ENCODE results near the gene MYO5B.

Gene MYO5B

DNA sequence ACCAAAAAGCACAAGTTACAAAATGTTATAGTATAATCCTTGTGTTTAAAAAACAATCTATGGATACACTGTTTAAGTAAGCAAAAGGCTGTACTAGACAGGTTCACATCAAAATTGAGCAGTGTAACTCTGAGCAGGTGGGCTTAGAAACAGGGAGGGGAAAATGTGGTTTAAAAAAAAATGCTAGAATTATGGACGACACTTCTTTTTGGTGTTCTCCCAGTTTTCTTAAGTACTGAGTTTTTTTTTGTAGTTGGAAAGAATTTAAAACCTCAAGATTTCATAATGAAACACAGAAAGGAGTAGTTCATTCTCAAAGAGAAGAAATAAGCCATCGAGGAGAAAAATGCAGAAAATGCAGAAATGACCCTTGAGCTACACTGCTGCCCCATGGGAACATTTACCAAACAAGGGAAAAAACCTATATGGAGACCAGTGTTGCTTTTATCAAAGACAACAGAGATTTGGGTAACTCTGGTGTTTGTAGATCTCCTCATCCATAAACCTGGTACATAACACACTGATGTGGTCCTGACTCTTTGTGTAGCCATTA is 100.7 kb downstream of the MYO5B start:
- no peaks in the 10 kb centered on the region for H3K36me3 ChIP-seq (ENCODE audit: insufficient read depth)
- no peak overlapping the region for H3K4me3 ChIP-seq (IDR thresholded peaks at IDR 0.05; ENCODE audit: insufficient read depth, low read depth, low read length)
- H3K4me1 ChIP-seq (ENCODE audit: low read depth, poor library complexity, severe bottlenecking) = no peaks in the 10 kb centered on the region
- no peak overlapping the region for H3K9ac ChIP-seq
- no peak for TF ChIP-seq CTCF (conservative IDR thresholded peaks at IDR 0.05; ENCODE audit: low read depth, low read length)
- H3K79me2 ChIP-seq (ENCODE audit: insufficient read depth, low read depth) = no peaks in the 10 kb centered on the region
- H3K4me2 ChIP-seq = no peak overlapping the region
- H2AFZ ChIP-seq (ENCODE audit: low read depth) = no peak overlapping the region
- H3K27ac ChIP-seq = no peak overlapping the region
- no peaks in the 10 kb centered on the region for H4K20me1 ChIP-seq (ENCODE audit: insufficient read depth)
- H3K27me3 ChIP-seq (ENCODE audit: insufficient read depth, low read depth) = no peaks in the 10 kb centered on the region

DNA sequence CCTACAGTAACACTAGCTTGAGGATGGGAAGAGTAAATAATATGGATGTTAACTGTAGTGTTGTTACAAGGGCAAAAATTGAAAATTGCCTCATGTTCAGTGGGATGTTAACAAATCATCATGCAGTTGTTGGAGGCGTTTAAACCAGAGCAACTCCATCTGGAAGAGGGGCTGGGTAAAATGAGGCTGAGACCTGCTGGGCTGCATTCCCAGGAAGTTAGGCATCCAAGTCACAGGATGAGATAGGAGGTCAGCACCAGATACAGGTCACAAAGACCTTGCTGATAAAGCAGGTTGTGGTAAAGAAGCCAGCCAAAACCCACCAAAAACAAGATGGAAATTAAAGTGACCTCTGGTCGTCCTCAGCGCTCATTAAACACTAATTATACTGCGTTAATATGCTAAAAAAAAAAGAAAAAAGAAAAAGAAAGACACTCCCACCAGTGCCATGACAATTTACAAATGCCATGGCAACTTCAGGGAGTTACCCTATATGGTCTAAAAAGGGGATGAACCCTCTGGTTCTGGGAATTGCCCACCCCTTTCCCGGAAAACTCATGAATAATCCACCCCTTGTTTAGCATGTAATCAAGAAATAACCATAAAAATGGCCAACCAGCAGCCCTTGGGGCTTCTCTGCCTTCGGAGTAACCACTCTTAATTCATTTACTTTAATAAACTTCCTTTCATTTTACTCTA is 101.4 kb downstream of the MYO5B start:
- H3K36me3 ChIP-seq (ENCODE audit: insufficient read depth) = no peaks in the 10 kb centered on the region
- no peaks in the 10 kb centered on the region for H3K79me2 ChIP-seq (ENCODE audit: insufficient read depth, low read depth)
- no peak overlapping the region for H2AFZ ChIP-seq (ENCODE audit: low read depth)
- H3K4me2 ChIP-seq = no peak overlapping the region
- H3K4me3 ChIP-seq (IDR thresholded peaks at IDR 0.05; ENCODE audit: insufficient read depth, low read depth, low read length) = no peak overlapping the region
- no peaks in the 10 kb centered on the region for H3K4me1 ChIP-seq (ENCODE audit: low read depth, poor library complexity, severe bottlenecking)
- H3K27me3 ChIP-seq (ENCODE audit: insufficient read depth, low read depth) = no peaks in the 10 kb centered on the region
- H4K20me1 ChIP-seq (ENCODE audit: insufficient read depth) = no peaks in the 10 kb centered on the region
- no peak for TF ChIP-seq CTCF (conservative IDR thresholded peaks at IDR 0.05; ENCODE audit: low read depth, low read length)
- H3K27ac ChIP-seq = no peak overlapping the region
- H3K9ac ChIP-seq = no peak overlapping the region

GRCh38 chr18:50092245-50092805 is 102.6 kb downstream of the MYO5B start:
- no peaks in the 10 kb centered on the region for H3K27me3 ChIP-seq (ENCODE audit: insufficient read depth, low read depth)
- H3K27ac ChIP-seq = no peak overlapping the region
- TF ChIP-seq CTCF (conservative IDR thresholded peaks at IDR 0.05; ENCODE audit: low read depth, low read length) = no peak
- no peak overlapping the region for H2AFZ ChIP-seq (ENCODE audit: low read depth)
- no peaks in the 10 kb centered on the region for H3K36me3 ChIP-seq (ENCODE audit: insufficient read depth)
- no peak overlapping the region for H3K4me3 ChIP-seq (IDR thresholded peaks at IDR 0.05; ENCODE audit: insufficient read depth, low read depth, low read length)
- H3K4me1 ChIP-seq (ENCODE audit: low read depth, poor library complexity, severe bottlenecking) = no peaks in the 10 kb centered on the region
- H4K20me1 ChIP-seq (ENCODE audit: insufficient read depth) = no peaks in the 10 kb centered on the region
- no peaks in the 10 kb centered on the region for H3K79me2 ChIP-seq (ENCODE audit: insufficient read depth, low read depth)
- H3K9ac ChIP-seq = no peak overlapping the region
- no peak overlapping the region for H3K4me2 ChIP-seq

GRCh38 chr18:50091509-50092244 is 103.3 kb downstream of the MYO5B start:
- Histone ChIP-seq H3K79me2 (ENCODE audit: insufficient read depth, low read depth) (no peaks in the 10 kb centered on the region), H3K27me3 (ENCODE audit: insufficient read depth, low read depth) (no peaks in the 10 kb centered on the region), H3K4me2 (no peak overlapping the region), H2AFZ (ENCODE audit: low read depth) (no peak overlapping the region), H3K4me1 (ENCODE audit: low read depth, poor library complexity, severe bottlenecking) (no peaks in the 10 kb centered on the region), H3K4me3 (IDR thresholded peaks at IDR 0.05; ENCODE audit: insufficient read depth, low read depth, low read length) (no peak overlapping the region), H4K20me1 (ENCODE audit: insufficient read depth) (no peaks in the 10 kb centered on the region), H3K9ac (no peak overlapping the region), H3K36me3 (ENCODE audit: insufficient read depth) (no peaks in the 10 kb centered on the region), H3K27ac (no peak overlapping the region)
- TF ChIP-seq CTCF (conservative IDR thresholded peaks at IDR 0.05; ENCODE audit: low read depth, low read length) = no peak
